Smooth muscle cell (in vitro differentiated cells): ENCODE measurements around the gene TNFSF9. TPM values are rescaled to one million over a fixed set of nuclear protein-coding genes. Genes with fewer than 3 reads are reported as not detected.

Source experiments
- DNase-seq: peaks from one replicate; lab custom pipeline; 2025; ENCODE audit not compliant: unreplicated experiment; lab: John Stamatoyannopoulos, UW
- H2AFZ ChIP-seq: fragments of 200-600 bp; sonication (generic); 2 replicates; pipeline ENCODE4 v1.6.0; 2016; ENCODE audit warnings: antibody characterized with exemption, low read depth, mild to moderate bottlenecking
- H3F3A ChIP-seq: fragments of 200-600 bp; sonication (generic); 2 replicates; pipeline ENCODE4 v1.6.0; 2017; ENCODE audit warnings: antibody characterized with exemption, low read depth
- H3K27ac ChIP-seq: fragments of 200-600 bp; sonication (generic); 2 replicates; pipeline ENCODE4 v1.5.1; 2016; ENCODE audit warnings: low read depth, mild to moderate bottlenecking
- H3K27me3 ChIP-seq: fragments of 200-600 bp; sonication (generic); 2 replicates; pipeline ENCODE4 v1.6.1; 2016; ENCODE audit warnings: low read depth, mild to moderate bottlenecking
- H3K36me3 ChIP-seq: fragments of 200-600 bp; sonication (generic); 2 replicates; pipeline ENCODE4 v1.5.1; 2016; ENCODE audit warnings: low read depth
- H3K4me1 ChIP-seq: fragments of 200-600 bp; sonication (generic); 2 replicates; pipeline ENCODE4 v1.5.1; 2016; ENCODE audit warnings: low read depth
- H3K4me2 ChIP-seq: fragments of 200-600 bp; sonication (generic); 2 replicates; pipeline ENCODE4 v1.6.0; 2016; ENCODE audit warnings: mild to moderate bottlenecking
- H3K4me3 ChIP-seq: fragments of 200-600 bp; sonication (generic); 2 replicates; pipeline ENCODE4 v1.5.1; 2016; ENCODE audit warnings: mild to moderate bottlenecking
- H3K79me2 ChIP-seq: fragments of 200-600 bp; sonication (generic); 2 replicates; pipeline ENCODE4 v1.6.0; 2016; ENCODE audit warnings: low read depth, mild to moderate bottlenecking
- H3K9ac ChIP-seq: fragments of 200-600 bp; sonication (generic); 2 replicates; pipeline ENCODE4 v1.6.0; 2016; ENCODE audit warnings: low read depth
- H3K9me3 ChIP-seq: fragments of 200-600 bp; sonication (generic); replicated peaks from 2 replicates; pipeline ENCODE4 v1.5.1; 2016; ENCODE audit warnings: low read depth
- H4K20me1 ChIP-seq: fragments of 200-600 bp; sonication (generic); 2 replicates; pipeline ENCODE4 v1.6.0; 2016; ENCODE audit warnings: low read depth
- WGBS: methylation state at CpG from one replicate; pipeline ENCODE4 v1.1.7; 2016; ENCODE audit warnings: low lambda C conversion rate; 5-methylcytosine and 5-hydroxymethylcytosine counted together
- polyA plus RNA-seq: library from polyadenylated mRNA; unstranded; fragments of >200 nt; fragmentation: Nextera tagmentation; extraction: Ambion mirVana; gene quantifications from 2 replicates; pipeline ENCODE4 v1.2.1, GENCODE V29; 2016
- total RNA-seq: library from RNA; depleted of rRNA; stranded (reverse); fragments of >200 nt; gene quantifications from 2 replicates; pipeline ENCODE4 v1.2.3, GENCODE V29; 2014
- TF ChIP-seq, protein P1 (sequence below): fragments of 200-600 bp; sonication (generic); IDR thresholded peaks from 2 replicates; pipeline ENCODE4 v1.5.1; 2017; ENCODE audit warnings: borderline replicate concordance, mild to moderate bottlenecking, antibody characterized with exemption; ENCODE audit not compliant: insufficient read depth, poor library complexity, severe bottlenecking

TNFSF9 gene
- total and polyA plus RNA-seq, 2 experiments from 2014 or later: 3.4 to 7.3 TPM

DNA sequence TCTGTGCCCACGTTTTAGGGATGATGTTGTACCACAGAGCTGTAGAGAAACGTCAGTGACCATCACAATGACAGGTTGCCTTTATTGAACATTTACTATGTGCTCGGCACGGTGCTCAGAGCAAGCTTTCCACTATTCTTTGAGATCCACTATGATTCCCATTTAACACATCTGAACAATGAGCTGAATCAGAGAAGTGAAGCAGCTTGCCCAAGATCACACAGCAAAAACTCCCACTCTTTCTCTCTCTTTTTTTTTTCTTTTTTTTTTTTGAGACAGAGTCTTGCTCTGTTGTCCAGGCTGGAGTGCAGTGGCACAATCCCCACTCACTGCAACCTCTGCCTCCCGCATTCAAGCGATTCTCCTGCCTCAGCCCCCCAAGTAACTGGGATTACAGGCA, 8.1 kb upstream of the TNFSF9 start:
- Histone ChIP-seq H3K4me2 (no peak overlapping the region), H4K20me1 (no peaks in the 10 kb centered on the region), H3K27ac (no peak overlapping the region), H3K4me1 (no peaks in the 10 kb centered on the region), H3K9ac (no peak overlapping the region), H3K36me3 (no peaks in the 10 kb centered on the region), H3K9me3 (no peaks in the 10 kb centered on the region), H3F3A (no peaks in the 10 kb centered on the region), H2AFZ (no peak overlapping the region), H3K79me2 (no peaks in the 10 kb centered on the region), H3K27me3 (no peaks in the 10 kb centered on the region), H3K4me3 (no peak overlapping the region)
- no peak for DNase-seq
- 83% methylated on average over 6 of the region's 6 CpGs for WGBS
- TF ChIP-seq, protein P1, sequence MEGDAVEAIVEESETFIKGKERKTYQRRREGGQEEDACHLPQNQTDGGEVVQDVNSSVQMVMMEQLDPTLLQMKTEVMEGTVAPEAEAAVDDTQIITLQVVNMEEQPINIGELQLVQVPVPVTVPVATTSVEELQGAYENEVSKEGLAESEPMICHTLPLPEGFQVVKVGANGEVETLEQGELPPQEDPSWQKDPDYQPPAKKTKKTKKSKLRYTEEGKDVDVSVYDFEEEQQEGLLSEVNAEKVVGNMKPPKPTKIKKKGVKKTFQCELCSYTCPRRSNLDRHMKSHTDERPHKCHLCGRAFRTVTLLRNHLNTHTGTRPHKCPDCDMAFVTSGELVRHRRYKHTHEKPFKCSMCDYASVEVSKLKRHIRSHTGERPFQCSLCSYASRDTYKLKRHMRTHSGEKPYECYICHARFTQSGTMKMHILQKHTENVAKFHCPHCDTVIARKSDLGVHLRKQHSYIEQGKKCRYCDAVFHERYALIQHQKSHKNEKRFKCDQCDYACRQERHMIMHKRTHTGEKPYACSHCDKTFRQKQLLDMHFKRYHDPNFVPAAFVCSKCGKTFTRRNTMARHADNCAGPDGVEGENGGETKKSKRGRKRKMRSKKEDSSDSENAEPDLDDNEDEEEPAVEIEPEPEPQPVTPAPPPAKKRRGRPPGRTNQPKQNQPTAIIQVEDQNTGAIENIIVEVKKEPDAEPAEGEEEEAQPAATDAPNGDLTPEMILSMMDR: no peak

DNA sequence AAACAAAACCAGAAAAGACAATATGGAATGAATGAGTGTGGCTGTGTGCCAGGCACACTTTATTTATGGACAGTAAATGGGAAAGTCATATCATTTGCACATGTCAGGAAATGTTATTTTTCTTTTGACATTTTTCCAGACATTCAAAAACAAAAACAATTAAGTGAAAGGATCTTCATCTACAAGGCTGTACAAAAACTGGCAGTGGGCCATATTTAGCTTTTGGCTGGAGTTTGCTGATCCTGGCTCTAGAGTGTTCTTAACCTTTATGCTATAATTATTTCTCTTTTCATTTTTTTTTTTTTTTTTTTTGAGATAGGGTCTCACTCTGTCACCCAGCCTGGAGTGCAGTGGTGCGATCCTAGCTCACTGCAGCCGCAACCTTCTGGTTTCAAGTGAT, 6.5 kb upstream of the TNFSF9 start:
- 91% methylated on average over 2 of the region's 2 CpGs for WGBS
- no peak overlapping the region for H3K4me3 ChIP-seq
- TF ChIP-seq, protein P1: no peak

DNA sequence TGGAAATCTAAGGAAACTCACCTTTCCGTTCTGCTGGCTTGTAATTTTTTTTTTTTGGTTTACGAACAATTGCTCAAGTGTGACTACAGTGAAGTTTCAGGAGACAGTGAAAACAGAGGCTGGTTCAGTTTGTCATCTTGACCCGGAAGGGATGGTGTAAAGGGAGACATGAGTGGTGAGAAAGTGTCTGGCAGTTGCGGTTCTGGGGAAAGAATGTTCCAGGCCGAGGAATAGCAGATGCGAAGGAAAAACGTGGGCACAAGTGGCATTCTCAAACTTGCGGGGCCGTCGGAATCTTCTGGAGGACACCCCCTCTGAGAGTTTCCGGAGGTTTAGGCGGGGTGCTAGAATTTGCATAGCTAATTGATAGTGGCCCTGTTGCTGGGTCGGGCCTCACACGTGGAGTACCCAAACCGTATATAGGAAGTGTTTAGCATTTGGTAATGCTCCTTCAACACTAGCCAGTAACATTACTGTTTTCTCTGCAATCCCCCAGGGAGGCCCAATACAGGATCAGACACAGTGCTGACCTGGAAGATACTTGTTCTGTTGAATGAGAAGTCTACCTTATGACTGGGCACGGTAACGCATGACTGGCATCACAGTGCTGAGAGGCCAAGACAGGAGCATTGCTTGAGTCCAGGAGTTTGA, 2.8 kb upstream of the TNFSF9 start:
- H3F3A ChIP-seq: peaks cover 14% of the 10 kb centered on the region
- TF ChIP-seq, protein P1: no peak

More for the DNA sequence above, 6.5 kb upstream of the TNFSF9 start:
- no peak overlapping the region for H3K27ac ChIP-seq
- H3K4me1 ChIP-seq: no peaks in the 10 kb centered on the region
- H4K20me1 ChIP-seq: no peaks in the 10 kb centered on the region
- H3K27me3 ChIP-seq: no peaks in the 10 kb centered on the region
- H3K9ac ChIP-seq: no peak overlapping the region
- H3K79me2 ChIP-seq: no peaks in the 10 kb centered on the region
- no peak overlapping the region for H3K4me2 ChIP-seq
- no peak for DNase-seq
- no peaks in the 10 kb centered on the region for H3K9me3 ChIP-seq
- H2AFZ ChIP-seq: no peak overlapping the region
- no peaks in the 10 kb centered on the region for H3K36me3 ChIP-seq
- peaks cover under 1% of the 10 kb centered on the region for H3F3A ChIP-seq

DNA sequence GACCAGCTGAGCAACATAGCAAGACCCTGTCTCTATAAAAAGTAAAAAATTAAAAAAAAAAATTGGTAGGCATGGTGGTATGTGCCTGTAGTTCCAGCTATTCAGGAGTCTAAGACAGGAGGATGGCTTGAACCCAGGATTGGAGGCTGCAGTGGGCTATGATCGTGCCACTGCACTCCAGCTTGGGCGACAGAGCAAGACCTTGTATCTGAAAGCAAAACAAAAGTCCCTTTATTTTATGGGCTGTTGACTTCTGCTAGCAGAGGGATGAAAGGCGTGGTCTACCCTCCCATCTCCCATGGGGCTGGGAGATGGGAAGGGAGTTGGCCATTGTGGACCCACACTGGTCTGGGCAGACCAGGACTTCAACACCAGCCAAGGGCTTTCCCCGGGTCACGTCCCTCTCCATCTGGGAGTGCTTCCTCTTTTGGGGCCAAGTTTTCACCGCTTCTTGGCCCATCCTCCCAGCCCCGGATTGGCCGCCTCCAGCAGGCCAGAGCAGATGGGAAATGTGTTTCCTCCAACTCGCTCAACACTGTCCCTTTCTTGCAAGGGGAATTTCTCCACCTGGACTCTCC, 2.2 kb upstream of the TNFSF9 start:
- no peak overlapping the region for H3K27ac ChIP-seq
- H3K9ac ChIP-seq: no peak overlapping the region
- WGBS: 75% methylated on average over 9 of the region's 9 CpGs
- no peak for DNase-seq
- no peaks in the 10 kb centered on the region for H4K20me1 ChIP-seq
- H3K27me3 ChIP-seq: peaks cover 22% of the 10 kb centered on the region
- peaks cover 14% of the 10 kb centered on the region for H3F3A ChIP-seq
- no peak overlapping the region for H2AFZ ChIP-seq
- no peaks in the 10 kb centered on the region for H3K36me3 ChIP-seq
- H3K79me2 ChIP-seq: no peaks in the 10 kb centered on the region
- TF ChIP-seq, protein P1: no peak
- H3K4me3 ChIP-seq: no peak overlapping the region
- H3K4me2 ChIP-seq: no peak overlapping the region
- H3K9me3 ChIP-seq: no peaks in the 10 kb centered on the region
- no peaks in the 10 kb centered on the region for H3K4me1 ChIP-seq

More for the DNA sequence above, 2.8 kb upstream of the TNFSF9 start:
- no peak overlapping the region for H3K4me2 ChIP-seq
- H2AFZ ChIP-seq: no peak overlapping the region
- WGBS: 69% methylated on average over 17 of the region's 17 CpGs
- H3K27me3 ChIP-seq: peaks cover 20% of the 10 kb centered on the region
- no peaks in the 10 kb centered on the region for H4K20me1 ChIP-seq
- H3K79me2 ChIP-seq: no peaks in the 10 kb centered on the region
- H3K4me1 ChIP-seq: no peaks in the 10 kb centered on the region
- H3K9me3 ChIP-seq: no peaks in the 10 kb centered on the region
- H3K36me3 ChIP-seq: no peaks in the 10 kb centered on the region
- no peak overlapping the region for H3K27ac ChIP-seq
- H3K4me3 ChIP-seq: no peak overlapping the region
- H3K9ac ChIP-seq: no peak overlapping the region
- no peak for DNase-seq
